SK-N-MC (cell line): ENCODE data around the gene CCBE1.

Experiments
- EZH2 ChIP-seq: fragments of 200-600 bp; sonication (generic); IDR thresholded peaks from one replicate; pipeline ENCODE4 v1.6.1; 2017; ENCODE audit warnings: antibody characterized with exemption
- FOXP2 ChIP-seq: optimal IDR thresholded peaks from 2 replicates; pipeline ENCODE3; 2011; ENCODE audit warnings: mild to moderate bottlenecking, moderate library complexity; ENCODE audit not compliant: insufficient read depth; ENCODE audit errors: extremely low read length, control extremely low read depth

- TF ChIP-seq FOXP2 = no peak
- TF ChIP-seq EZH2 = no peak
Observed at GRCh38 chr18:59469463-59470180, 227.6 kb downstream of the CCBE1 start.
